Suprapubic skin (tissue), 2 donors: ENCODE data around the gene CFAP53.

Source experiments
- EP300 ChIP-seq: sonication (generic); formaldehyde crosslinking; IDR thresholded peaks from one replicate; pipeline ENCODE4 v1.6.1; 2017; ENCODE audit warnings: antibody characterized with exemption
- POLR2A ChIP-seq, 2 donors: fragments of 450-650 bp; IDR thresholded peaks; one replicate each; pipeline ENCODE4 v1.6.1; 2017; ENCODE audit warnings: antibody characterized with exemption in 2 of 2, mild to moderate bottlenecking in 2 of 2, moderate library complexity in 2 of 2

DNA sequence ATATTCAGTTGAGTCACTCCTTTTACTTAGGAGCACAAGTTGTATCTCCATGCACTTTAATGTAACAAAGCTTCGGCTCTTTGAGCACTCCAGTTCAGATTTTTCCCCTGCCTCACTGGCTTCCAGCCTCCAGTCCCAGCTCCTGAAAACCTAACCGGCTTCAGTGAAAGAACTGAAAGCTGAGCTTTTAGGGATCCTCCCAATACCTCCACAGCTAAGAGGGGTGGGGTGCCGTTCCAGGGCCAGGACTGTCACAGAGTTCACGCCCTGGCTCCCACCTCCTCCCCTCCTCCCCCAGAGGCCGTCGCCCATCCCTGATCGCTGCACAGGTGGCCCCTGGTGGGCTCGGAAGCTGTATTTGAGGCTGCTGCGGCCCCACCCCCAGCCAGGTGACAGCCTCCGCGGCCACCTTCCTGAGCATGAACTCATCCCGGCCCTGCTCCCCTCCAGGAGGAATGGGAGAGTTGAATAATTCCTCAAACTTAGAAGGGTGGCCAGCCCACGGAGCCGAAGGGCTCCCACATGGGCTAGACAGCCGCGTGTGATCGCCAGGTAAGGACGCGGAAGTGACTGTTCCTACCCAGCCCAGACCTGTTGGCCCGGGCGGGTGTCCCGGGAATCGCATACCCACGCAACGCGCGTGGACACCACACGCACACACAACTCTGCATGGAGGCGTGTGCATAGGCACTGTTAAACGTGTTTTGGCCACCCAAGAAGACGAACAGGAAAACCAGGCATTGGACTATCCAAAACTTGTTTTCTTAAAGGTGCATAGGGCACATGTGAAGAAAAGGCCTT, 73.1 kb downstream of the CFAP53 start:
- TF ChIP-seq EP300 (no peak), POLR2A (IDR thresholded peaks at IDR 0.05) (no peak)
